Neuronal stem cell (in vitro differentiated cells): ENCODE data around the gene BIRC6.

ENCODE experiments used
- DNase-seq: peaks from one replicate; pipeline ENCODE4 v3.0.0-alpha.2; 2013; ENCODE audit warnings: low spot score
- H2AFZ ChIP-seq: one replicate; pipeline ENCODE4 v1.6.1; 2013; ENCODE audit warnings: mild to moderate bottlenecking, low read length, inconsistent platforms
- H2AK5ac ChIP-seq: 2 replicates; pipeline ENCODE4 v1.6.1; 2013; ENCODE audit warnings: low read depth, mild to moderate bottlenecking, inconsistent platforms, low read length, moderate library complexity, mixed read lengths
- H2BK120ac ChIP-seq: 2 replicates; pipeline ENCODE4 v1.6.1; 2013; ENCODE audit warnings: low read depth, mild to moderate bottlenecking, inconsistent platforms, low read length, moderate library complexity, mixed read lengths
- H2BK12ac ChIP-seq: one replicate; pipeline ENCODE4 v1.6.1; 2013; ENCODE audit warnings: low read length, inconsistent platforms
- H2BK15ac ChIP-seq: 2 replicates; pipeline ENCODE4 v1.6.1; 2013; ENCODE audit warnings: mild to moderate bottlenecking, low read length, inconsistent platforms, mixed read lengths
- H2BK5ac ChIP-seq: one replicate; pipeline ENCODE4 v1.6.1; 2013; ENCODE audit warnings: inconsistent platforms, mild to moderate bottlenecking, low read length, moderate library complexity
- H3K14ac ChIP-seq: one replicate; pipeline ENCODE4 v1.6.1; 2013; ENCODE audit warnings: low read length, inconsistent platforms
- H3K18ac ChIP-seq: 2 replicates; pipeline ENCODE4 v1.6.1; 2013; ENCODE audit warnings: low read length, inconsistent platforms
- H3K23ac ChIP-seq: 2 replicates; pipeline ENCODE4 v1.6.1; 2013; ENCODE audit warnings: low read depth, mild to moderate bottlenecking, mixed read lengths, low read length, inconsistent platforms; ENCODE audit not compliant: poor library complexity
- H3K27ac ChIP-seq: replicated peaks from 3 replicates; pipeline ENCODE4 v1.5.1; 2013; ENCODE audit warnings: low read length, inconsistent platforms
- H3K27me3 ChIP-seq, 3 experiments: 2 replicates each; pipeline ENCODE4 v1.6.1; 2013; ENCODE audit warnings: low read length in 3 of 3, mild to moderate bottlenecking in 2 of 3, inconsistent platforms in 1 of 3, low read depth in 1 of 3, mixed read lengths in 1 of 3, moderate library complexity in 1 of 3; ENCODE audit not compliant: control insufficient read depth in 3 of 3, insufficient read depth in 3 of 3
- H3K36me3 ChIP-seq, 2 donors: replicated peaks in 1 of 2; 2 replicates each; pipeline ENCODE4 v1.6.1; 2013; ENCODE audit warnings: low read length in 2 of 2; ENCODE audit not compliant: control insufficient read depth in 2 of 2, insufficient read depth in 2 of 2
- H3K4ac ChIP-seq: 2 replicates; pipeline ENCODE4 v1.6.1; 2013; ENCODE audit warnings: inconsistent platforms, mild to moderate bottlenecking, low read length, moderate library complexity
- H3K4me1 ChIP-seq, 2 donors: 1 replicate in 1 of 2; 2 replicates in 1 of 2; pipeline ENCODE4 v1.6.1; 2013; ENCODE audit warnings: low read length in 2 of 2, low read depth in 1 of 2; ENCODE audit not compliant: control insufficient read depth in 2 of 2, insufficient read depth in 1 of 2
- H3K4me2 ChIP-seq: one replicate; pipeline ENCODE4 v1.6.1; 2013; ENCODE audit warnings: mild to moderate bottlenecking, low read length, inconsistent platforms; ENCODE audit not compliant: insufficient read depth, poor library complexity, severe bottlenecking
- H3K4me3 ChIP-seq, 2 donors: 2 replicates each; pipeline ENCODE4 v1.5.1; 2013; ENCODE audit warnings: low read length in 2 of 2, mild to moderate bottlenecking in 2 of 2, inconsistent platforms in 1 of 2, moderate library complexity in 1 of 2
- H3K79me1 ChIP-seq: one replicate; pipeline ENCODE4 v1.6.1; 2013; ENCODE audit warnings: low read depth, mild to moderate bottlenecking, inconsistent platforms, low read length, moderate library complexity
- H3K9ac ChIP-seq: one replicate; pipeline ENCODE4 v1.6.1; 2013; ENCODE audit warnings: mild to moderate bottlenecking, low read depth, low read length, inconsistent platforms; ENCODE audit not compliant: poor library complexity
- H3K9me3 ChIP-seq, 2 donors: replicated peaks in 1 of 2; 2 replicates each; pipeline versions ENCODE3 to v1.6.1; 2013; ENCODE audit warnings: low read length in 2 of 2, mild to moderate bottlenecking in 2 of 2, inconsistent platforms in 1 of 2, low read depth in 1 of 2, mixed read lengths in 1 of 2, moderate library complexity in 1 of 2; ENCODE audit not compliant: control insufficient read depth in 2 of 2, insufficient read depth in 1 of 2
- H4K8ac ChIP-seq: one replicate; pipeline ENCODE4 v1.6.1; 2013; ENCODE audit warnings: low read depth, mild to moderate bottlenecking, inconsistent platforms, low read length, moderate library complexity
- H4K91ac ChIP-seq: one replicate; pipeline ENCODE4 v1.6.1; 2013; ENCODE audit warnings: low read length, low read depth, mild to moderate bottlenecking, inconsistent platforms; ENCODE audit not compliant: poor library complexity
- WGBS, 2 donors: extraction: QIAGEN DNeasy Blood & Tissue Kit; methylation state at CpG; one replicate each; pipeline ENCODE4 v1.1.7; 2013; ENCODE audit warnings: missing lambda C conversion rate in 2 of 2, mixed read lengths in 1 of 2; ENCODE audit not compliant: insufficient read length in 2 of 2, insufficient replicate concordance in 1 of 2; ENCODE audit errors: extremely low coverage in 2 of 2; 5-methylcytosine and 5-hydroxymethylcytosine counted together

Gene BIRC6

GRCh38 chr2:32614084-32614483 is 257.3 kb downstream of the BIRC6 start:
- H2AK5ac ChIP-seq, result no peak overlapping the region
- no peak for DNase-seq
- H3K79me1 ChIP-seq, result no peaks in the 10 kb centered on the region
- H3K4me3 ChIP-seq, result no peak overlapping the region
- peaks cover 13 to 95% of the 10 kb centered on the region in 2 donors for H3K36me3 ChIP-seq
- H3K18ac ChIP-seq, result no peak overlapping the region
- H2BK12ac ChIP-seq, result no peak overlapping the region
- no peak overlapping the region for H2BK120ac ChIP-seq
- H3K4me2 ChIP-seq, result no peak overlapping the region
- no peak overlapping the region for H3K27ac ChIP-seq
- no peak overlapping the region for H2BK15ac ChIP-seq
- no peak overlapping the region for H3K9ac ChIP-seq
- H4K8ac ChIP-seq, result no peak overlapping the region
- no peak overlapping the region for H4K91ac ChIP-seq
- no peaks in the 10 kb centered on the region for H3K27me3 ChIP-seq
- H3K4ac ChIP-seq, result no peak overlapping the region
- H3K4me1 ChIP-seq, result no peaks in the 10 kb centered on the region
- H3K9me3 ChIP-seq, result no peaks in the 10 kb centered on the region
- no peak overlapping the region for H3K14ac ChIP-seq
- H2BK5ac ChIP-seq, result no peak overlapping the region
- WGBS, 2 donors, result no CpG with 5 or more reads among the region's 1 CpG
- no peak overlapping the region for H2AFZ ChIP-seq
- no peak overlapping the region for H3K23ac ChIP-seq

- no peak overlapping the region for H3K18ac ChIP-seq
- no peak overlapping the region for H2BK120ac ChIP-seq
- H2BK5ac ChIP-seq, result no peak overlapping the region
- no peak overlapping the region for H3K4me3 ChIP-seq
- no peak overlapping the region for H3K4ac ChIP-seq
- peaks cover 11 to 88% of the 10 kb centered on the region in 2 donors for H3K36me3 ChIP-seq
- DNase-seq, result no peak
- WGBS, 2 donors, result no CpG with 5 or more reads among the region's 5 CpGs
- no peak overlapping the region for H2BK12ac ChIP-seq
- no peak overlapping the region for H4K8ac ChIP-seq
- H3K79me1 ChIP-seq, result no peaks in the 10 kb centered on the region
- no peak overlapping the region for H3K14ac ChIP-seq
- no peak overlapping the region for H2AK5ac ChIP-seq
- no peak overlapping the region for H2AFZ ChIP-seq
- no peaks in the 10 kb centered on the region for H3K27me3 ChIP-seq
- H3K23ac ChIP-seq, result no peak overlapping the region
- no peaks in the 10 kb centered on the region for H3K4me1 ChIP-seq
- H3K9me3 ChIP-seq, result no peaks in the 10 kb centered on the region
- H3K4me2 ChIP-seq, result no peak overlapping the region
- no peak overlapping the region for H2BK15ac ChIP-seq
- no peak overlapping the region for H3K27ac ChIP-seq
- H3K9ac ChIP-seq, result no peak overlapping the region
- H4K91ac ChIP-seq, result no peak overlapping the region
Observed at GRCh38 chr2:32617599-32618189, 260.9 kb downstream of the BIRC6 start.

GRCh38 chr2:32622570-32623310 is 265.9 kb downstream of the BIRC6 start:
- Histone ChIP-seq H2BK12ac (no peak overlapping the region), H2BK15ac (no peak overlapping the region), H3K4ac (no peak overlapping the region), H3K4me1 (no peaks in the 10 kb centered on the region), H2BK5ac (no peak overlapping the region), H3K4me2 (no peak overlapping the region), H2AK5ac (no peak overlapping the region), H3K4me3 (no peak overlapping the region), H3K9me3 (no peaks in the 10 kb centered on the region), H4K8ac (no peak overlapping the region), H4K91ac (no peak overlapping the region), H3K27ac (no peak overlapping the region), H3K36me3 (peaks cover 2 to 41% of the 10 kb centered on the region in 2 donors), H3K14ac (no peak overlapping the region), H3K9ac (no peak overlapping the region), H3K27me3 (no peaks in the 10 kb centered on the region), H3K23ac (no peak overlapping the region), H2AFZ (no peak overlapping the region), H2BK120ac (no peak overlapping the region), H3K79me1 (no peaks in the 10 kb centered on the region), H3K18ac (no peak overlapping the region)
- no peak for DNase-seq
- no CpG with 5 or more reads among the region's 2 CpGs for WGBS, 2 donors

- WGBS, 2 donors, result no CpG with 5 or more reads among the region's 6 CpGs
- Histone ChIP-seq H3K4me1 (peaks cover 0 to 3% of the 10 kb centered on the region in 2 donors), H2BK120ac (no peak overlapping the region)
Observed at GRCh38 chr2:32623311-32623706, 266.5 kb downstream of the BIRC6 start.

More at GRCh38 chr2:32623311-32623706, 266.5 kb downstream of the BIRC6 start:
- Histone ChIP-seq H2AFZ (no peak overlapping the region), H3K27ac (no peak overlapping the region), H3K4me2 (no peak overlapping the region), H2AK5ac (no peak overlapping the region), H3K18ac (no peak overlapping the region), H2BK5ac (no peak overlapping the region), H3K14ac (no peak overlapping the region), H3K4ac (no peak overlapping the region), H3K9ac (no peak overlapping the region), H2BK15ac (no peak overlapping the region), H2BK12ac (no peak overlapping the region), H3K4me3 (no peak overlapping the region), H3K23ac (no peak overlapping the region), H3K9me3 (no peaks in the 10 kb centered on the region), H3K79me1 (no peaks in the 10 kb centered on the region), H3K27me3 (no peaks in the 10 kb centered on the region), H3K36me3 (peaks cover 2 to 35% of the 10 kb centered on the region in 2 donors), H4K91ac (no peak overlapping the region), H4K8ac (no peak overlapping the region)
- no peak for DNase-seq
